GM12801 (cell line): Measurements from ENCODE around the gene FHIT.

Experiments
- CTCF ChIP-seq: IDR thresholded peaks from one replicate; pipeline ENCODE4 v1.5.1; 2011; ENCODE audit warnings: control low read depth; ENCODE audit not compliant: insufficient read length; ENCODE audit errors: extremely low read depth

Gene FHIT

GRCh38 chr3:59790241-59790640, 1461.0 kb downstream of the FHIT start:
- no peak for TF ChIP-seq CTCF

- TF ChIP-seq CTCF = no peak
Observed at GRCh38 chr3:59788801-59789200, 1462.5 kb downstream of the FHIT start.

GRCh38 chr3:59788133-59788532, 1463.1 kb downstream of the FHIT start:
- no peak for TF ChIP-seq CTCF

- TF ChIP-seq CTCF = no peak
Observed at GRCh38 chr3:59786374-59786773, 1464.9 kb downstream of the FHIT start.

- no peak for TF ChIP-seq CTCF
Observed at GRCh38 chr3:59784164-59784563, 1467.1 kb downstream of the FHIT start.

- no peak for TF ChIP-seq CTCF
Observed at GRCh38 chr3:59783468-59783988, 1467.7 kb downstream of the FHIT start.

- no peak for TF ChIP-seq CTCF
Observed at GRCh38 chr3:59782664-59783063, 1468.6 kb downstream of the FHIT start.

- TF ChIP-seq CTCF = no peak
Observed at GRCh38 chr3:59780209-59780608, 1471.0 kb downstream of the FHIT start.
